EL (cell line): Measurements from ENCODE around the gene IKZF1.

Source experiments
- DNase-seq: peaks from one replicate; pipeline ENCODE4 v3.0.0-alpha.2; 2016

The IKZF1 gene

DNA sequence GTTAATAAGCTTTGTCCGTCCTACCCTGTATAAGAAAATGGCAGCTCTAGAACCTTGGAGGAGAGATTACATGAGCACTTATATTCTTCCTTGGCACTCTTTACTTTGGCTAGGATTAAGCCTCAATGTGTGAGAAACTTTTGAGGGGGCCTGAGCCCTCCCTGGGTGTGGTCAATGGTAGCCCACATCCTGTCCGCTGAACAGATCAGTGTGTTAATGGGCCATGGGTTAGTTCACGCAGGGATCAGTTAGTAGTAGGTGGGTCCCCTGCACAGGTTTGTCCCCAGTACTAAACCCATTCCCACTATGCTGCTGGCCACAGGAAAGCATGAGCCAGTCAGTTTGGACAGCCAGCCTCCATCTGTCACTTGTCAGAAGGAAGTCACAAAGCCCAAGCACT is 20.2 kb upstream of the IKZF1 start:
- no peak for DNase-seq

DNA sequence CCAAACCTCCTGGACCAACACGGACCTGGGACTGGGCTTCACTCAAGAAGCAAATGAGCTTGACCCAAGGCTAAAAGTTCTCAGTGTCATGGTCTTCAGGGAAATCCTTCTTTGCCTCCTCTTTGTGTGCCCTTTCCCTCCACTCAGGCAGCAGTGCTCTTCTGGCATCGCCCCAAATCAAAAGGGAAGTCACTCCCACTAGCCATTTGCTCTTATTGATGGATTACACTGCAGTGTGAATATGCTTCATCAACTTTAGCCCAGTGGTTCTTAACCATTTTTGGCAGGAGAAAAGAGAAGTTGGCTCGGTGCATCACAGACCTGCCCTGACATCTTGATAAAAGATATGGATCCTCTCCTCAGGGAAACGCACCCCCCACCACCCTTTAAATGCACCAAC is 19.2 kb upstream of the IKZF1 start:
- DNase-seq, result no peak

DNA sequence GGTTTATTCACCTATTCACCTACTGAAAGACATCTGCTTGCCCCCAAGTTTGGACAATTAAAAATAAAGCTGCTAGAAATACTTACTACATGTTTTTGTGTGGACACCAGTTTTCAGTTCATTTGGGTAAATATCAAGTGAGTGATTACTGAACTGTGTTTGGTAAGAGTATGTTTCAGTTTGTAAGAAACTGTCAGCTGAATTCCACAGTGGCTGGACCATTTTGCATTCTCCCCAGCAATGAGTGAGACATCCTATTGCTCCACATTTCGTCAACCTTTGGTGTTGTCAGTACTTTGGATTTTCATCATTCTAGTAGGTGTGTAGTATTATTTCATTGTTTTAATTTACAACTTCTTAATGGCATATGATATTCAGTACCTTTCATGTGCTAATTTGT is 17.4 kb upstream of the IKZF1 start:
- DNase-seq, result no peak

DNA sequence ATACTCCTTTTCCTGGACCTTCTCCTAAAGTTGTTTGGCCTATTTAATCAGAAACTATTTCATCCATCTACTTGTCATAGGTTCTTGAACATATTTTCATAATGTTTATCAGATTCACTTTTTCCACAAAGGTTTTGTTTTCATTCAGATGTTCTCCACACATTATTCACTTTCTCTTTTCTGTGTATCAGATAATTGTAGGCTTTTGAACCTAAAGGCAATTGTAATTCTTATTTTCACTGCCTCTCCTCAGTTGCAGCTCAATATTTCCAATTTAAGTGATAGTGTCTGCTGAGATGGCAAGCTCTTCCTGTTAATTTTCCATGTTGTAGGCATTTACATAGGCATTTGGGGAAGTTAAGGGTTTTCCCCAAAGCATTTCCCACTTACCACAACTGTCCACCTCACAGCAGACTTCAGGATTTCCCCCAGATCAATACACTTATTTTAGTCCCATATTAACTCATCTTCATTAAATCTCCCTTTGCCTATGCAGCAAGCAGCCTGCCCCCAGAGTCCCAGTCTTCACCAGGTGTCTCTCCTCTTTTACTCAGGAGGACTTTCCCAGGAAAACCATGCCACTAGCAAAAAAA is 12.3 kb upstream of the IKZF1 start:
- DNase-seq, result no peak

DNA sequence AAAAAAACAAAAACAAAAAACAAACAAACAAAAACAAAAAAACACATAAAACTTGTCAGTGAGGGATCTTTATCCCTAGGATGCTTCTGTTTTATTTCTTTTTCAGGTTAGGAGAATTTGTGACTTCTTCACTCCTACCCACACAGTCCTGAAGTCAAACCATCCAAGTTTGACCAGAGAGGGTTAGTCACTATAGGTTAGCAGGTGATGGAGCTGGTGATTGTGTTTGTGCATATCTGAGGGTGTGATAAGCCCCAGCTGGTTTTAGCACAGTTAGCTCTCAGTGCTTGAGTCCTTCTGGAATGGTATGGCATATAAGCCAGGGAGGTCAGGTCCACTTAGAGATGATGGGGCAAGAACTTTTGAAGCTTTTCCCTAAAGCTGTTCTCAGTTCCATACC is 11.8 kb upstream of the IKZF1 start:
- no peak for DNase-seq

DNA sequence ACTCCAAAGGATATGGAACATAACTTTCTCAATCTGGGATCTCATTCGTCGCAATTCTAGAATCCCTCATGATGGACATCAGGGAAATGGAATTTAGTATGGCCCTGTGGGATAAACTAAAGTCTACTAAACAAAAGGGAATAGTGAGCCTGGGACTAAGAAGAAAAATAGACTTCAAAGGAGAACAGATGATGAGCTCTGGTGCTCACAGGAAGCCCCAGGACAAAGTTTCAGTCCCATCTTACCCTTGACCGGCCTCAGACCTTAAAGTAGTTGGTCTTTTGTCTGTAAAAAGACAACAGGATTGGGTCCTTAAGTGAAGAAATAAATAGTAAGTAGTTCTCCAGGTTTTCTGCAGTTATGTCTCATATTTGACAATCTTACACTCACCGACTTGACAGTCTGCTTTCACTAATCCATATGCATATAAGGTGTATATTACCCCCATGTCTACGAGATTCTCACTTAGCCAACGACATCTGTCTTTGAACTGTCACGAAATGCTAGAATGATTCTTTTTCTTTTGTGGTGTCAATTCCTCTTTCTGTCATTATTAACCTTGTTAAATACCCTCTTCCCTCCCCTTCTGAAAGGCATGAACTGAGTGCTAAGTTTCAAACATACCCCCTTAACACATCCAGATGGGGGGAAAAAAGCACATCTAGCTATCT is 10.9 kb upstream of the IKZF1 start:
- DNase-seq, result no peak

DNA sequence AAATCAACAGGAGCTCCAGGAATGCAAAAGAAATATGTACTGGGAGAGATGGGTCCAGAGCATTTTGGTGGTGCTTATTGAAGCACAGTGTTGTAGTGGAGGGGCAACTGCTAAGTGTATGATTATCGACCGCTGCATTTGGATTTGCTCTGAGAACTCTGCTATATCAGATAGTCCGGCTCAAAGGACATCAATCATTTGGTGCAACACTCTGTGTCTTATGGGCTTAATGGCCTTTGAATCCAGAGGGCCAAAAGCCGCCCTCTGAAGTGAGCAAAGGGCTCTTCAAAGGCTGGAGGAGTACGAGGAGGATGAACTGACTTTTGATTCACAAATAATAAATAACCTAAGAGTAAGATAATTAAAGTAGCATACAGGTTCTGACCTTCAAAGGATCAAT is 9.4 kb upstream of the IKZF1 start:
- DNase-seq, result no peak

DNA sequence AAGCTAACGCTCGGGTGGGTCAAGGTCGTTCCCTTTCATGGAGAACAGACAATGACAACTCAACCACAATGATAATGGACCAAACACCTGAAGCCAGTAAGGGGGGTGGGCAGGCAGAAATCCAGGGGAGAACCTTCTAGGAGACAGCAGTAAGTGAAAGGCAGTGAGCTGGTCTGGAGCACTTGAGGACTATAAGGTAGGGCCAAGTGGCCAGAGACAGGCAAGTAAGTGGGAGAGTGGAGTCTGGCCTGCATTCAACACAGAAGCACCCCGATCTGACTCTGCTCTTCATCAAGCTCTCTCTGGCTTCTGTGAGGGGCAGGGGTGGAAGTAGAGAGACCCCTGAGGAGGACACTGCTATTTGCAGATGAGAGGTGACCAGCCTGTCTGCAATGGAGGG is 7.7 kb upstream of the IKZF1 start:
- DNase-seq, result no peak

DNA sequence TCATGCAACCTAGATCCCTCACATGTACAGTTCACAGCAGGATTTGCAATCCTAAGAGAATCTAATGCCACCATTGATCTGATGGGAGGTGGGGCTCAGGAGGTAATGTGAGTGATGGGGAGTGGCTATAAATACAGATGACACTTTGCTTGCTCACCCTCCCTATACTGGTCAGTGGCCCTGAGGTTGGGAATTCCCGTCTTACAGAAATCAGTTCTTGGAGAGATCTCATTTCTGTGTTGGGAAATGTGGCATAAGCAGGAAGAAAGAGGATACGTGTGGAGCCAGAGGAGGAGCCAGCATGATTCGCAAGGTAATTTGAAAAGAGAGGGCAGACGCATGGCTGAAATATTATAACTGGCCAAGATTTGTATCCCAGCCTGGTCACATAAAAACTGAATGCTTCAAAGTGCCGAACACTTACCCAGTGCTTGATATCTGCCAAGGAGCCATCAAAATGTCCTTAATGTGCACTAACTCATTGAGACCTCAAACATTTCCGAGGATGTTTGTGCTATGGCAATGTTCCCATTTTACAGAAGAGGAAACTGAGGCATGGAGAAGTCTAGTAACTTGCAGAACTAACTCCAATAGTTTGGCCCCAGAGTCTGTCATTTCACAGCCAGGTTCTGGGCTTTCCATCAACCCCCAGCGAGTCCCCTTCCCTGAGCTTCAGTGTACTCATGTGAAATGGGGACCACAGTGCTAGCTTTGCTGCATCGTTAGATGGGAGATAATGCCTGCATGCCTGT is 5.5 kb upstream of the IKZF1 start:
- no peak for DNase-seq

DNA sequence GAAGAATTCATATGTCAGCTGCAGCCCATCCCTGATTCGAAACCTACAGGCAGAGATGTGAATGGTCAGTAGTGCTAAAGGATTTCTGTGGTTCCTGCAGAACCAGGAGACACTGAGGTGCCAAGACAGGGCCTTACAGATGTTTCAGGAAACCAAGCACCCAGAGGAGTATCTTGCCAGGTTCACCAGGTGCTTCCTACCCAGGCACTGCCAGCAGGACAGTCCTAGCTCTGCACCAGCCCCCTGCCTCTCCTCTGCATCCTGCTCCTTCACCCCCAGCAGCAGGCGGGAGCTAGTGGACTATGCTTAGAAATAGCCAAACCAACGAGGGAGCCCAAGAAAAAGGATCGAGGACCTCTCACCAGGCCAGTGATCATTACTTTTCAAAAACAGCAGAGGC is 4.2 kb upstream of the IKZF1 start:
- no peak for DNase-seq

DNA sequence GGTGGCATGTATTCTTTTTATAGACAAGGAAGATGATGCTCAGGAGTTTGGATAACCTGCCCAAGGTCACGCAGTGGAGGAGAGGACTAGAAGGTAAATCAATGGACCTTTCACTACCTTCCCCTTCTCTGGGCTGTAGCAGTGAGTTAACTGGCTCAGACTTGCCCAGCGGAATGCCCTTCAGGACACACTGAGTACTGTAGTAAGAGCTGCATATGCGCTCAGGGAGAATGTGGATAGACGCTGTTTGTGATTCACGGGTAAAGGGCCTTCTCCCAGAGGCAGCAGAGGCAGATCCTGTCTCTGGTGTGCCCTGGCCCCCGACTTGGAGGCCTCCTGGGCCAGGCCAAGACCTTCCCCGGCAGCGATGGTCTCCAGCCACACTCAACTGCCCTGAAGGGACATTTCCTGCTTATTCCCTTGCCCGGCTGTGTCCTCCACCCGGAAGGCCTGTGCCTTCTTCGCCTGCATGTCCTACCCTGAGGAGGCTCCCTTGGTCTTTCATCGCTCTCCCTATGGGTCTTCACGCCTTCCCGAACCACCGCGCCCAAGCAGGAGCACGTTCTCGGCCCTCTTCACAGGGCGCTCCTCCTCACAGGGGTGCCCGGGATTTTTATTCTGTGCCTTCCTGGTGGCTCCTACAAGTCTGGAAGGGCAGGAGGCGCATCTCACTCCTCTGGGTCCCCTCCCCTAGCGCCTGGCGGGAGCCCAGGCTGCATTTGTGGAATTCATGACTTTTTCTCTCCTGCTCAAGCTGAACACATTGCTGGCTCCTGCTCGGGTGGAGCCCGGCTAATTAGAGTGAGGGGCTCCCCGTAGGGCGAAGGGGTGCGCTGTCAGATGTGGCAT is 1.8 kb upstream of the IKZF1 start:
- no peak for DNase-seq

DNA sequence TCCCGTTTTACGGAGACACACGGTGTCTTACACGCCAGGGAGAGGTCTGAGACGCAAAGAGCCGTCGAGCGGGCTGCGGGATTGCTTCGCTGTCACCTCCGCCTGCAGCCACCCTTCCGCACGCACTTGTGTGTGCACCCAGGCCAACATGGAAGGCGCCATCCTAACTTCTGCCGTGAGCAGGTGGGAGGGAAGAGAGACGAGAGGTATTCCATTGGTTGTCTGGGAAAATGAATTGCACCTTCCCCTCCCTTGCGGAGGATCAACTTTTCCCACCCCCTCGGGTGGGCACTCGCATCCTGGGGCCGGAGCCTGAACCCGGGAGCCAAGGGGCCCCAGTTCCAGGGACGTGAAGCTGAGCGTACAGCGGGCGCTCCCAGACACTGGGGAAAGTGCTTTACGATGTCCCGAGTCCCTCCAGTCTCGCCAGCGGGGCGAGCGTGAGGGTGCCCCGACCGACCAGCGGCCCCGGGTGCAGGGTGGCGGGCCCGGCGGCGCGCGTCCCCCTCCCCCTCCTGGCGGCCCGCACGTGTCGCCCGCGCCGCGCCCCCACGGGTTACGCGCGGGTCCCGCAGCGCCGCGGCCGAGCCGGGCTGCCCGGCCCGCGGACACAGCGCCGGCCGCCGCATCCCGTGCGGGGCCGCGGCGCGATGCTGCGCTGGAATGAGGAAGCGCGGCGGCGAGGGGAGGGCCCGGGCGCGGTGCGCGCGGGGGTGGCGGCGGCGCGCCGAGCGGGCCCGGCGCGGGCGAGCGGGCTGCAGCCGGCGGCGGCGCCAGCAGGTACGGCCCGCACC is 984 bp upstream of the IKZF1 start:
- DNase-seq, result no peak

DNA sequence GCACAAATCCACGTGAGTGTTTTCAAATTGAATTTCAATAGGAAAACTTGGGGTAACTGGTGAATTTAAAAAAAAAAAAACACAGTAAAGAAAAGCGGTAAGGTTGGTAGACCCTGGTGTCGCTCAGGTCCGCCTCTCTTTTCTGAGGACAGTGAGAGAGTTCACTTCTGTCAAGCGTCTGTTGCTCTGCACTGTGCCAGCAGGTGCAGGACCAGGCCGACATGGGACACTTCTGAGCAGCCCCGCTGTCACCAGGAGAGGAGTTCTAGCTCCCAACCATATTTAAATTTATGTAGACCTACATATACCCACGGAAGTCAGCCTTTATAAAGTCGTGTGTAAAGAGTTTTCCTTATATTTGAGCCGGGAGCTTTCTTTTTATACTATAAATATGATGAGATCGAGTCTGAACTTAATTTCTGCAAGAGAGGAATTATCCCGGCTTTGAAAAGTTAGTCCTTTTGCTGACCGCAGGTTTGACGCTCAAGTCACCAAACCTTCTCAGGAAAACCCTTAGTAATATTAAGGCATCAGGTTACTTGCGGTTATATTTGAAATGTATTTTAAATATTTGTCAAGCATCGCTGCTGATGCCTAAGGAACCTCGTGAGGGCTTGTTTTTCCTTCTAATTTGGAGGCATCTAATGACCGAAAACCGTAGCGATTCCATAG is 531 bp downstream of the IKZF1 start:
- DNase-seq, result no peak

DNA sequence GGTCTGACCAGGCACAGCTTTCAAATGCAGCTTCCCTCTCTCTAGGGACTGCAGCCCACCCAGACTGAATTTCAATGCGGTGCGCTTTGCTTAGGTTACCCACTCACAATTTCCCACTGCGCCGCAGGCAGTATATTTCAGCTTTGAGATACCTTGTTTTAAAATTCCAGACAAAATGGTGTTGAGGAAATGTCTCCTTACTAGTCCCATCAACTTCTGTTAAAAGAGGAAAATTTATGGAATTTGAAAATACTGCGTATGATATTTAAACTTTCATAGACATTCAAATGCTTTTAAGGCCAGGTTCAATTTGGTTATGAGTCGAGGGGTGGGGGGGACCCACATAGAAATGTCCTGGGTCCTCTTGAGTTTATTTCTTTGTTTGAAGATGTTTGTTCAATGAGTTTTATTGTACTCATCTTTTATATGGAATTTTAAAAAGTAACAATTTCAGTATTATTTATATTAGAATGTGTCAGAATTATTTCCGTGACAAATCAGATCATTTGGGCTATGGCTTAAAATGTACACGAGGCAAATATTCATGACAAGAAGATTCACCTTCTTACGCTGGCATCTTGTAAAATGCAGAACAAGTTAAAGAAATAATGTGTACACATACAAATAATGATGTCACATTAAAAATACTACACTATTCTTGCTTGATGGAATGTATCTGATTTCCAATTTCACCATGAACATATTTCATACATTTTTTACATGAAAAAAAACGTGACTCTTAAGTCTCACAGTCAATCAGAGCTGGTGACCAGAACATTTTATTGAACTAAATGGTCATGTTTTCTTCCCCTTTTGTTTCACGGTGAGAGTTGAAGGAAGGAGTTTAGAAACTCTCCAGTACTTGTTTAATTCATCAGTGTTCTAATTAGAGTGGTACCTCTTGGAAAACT is 1.3 kb downstream of the IKZF1 start:
- DNase-seq, result no peak

DNA sequence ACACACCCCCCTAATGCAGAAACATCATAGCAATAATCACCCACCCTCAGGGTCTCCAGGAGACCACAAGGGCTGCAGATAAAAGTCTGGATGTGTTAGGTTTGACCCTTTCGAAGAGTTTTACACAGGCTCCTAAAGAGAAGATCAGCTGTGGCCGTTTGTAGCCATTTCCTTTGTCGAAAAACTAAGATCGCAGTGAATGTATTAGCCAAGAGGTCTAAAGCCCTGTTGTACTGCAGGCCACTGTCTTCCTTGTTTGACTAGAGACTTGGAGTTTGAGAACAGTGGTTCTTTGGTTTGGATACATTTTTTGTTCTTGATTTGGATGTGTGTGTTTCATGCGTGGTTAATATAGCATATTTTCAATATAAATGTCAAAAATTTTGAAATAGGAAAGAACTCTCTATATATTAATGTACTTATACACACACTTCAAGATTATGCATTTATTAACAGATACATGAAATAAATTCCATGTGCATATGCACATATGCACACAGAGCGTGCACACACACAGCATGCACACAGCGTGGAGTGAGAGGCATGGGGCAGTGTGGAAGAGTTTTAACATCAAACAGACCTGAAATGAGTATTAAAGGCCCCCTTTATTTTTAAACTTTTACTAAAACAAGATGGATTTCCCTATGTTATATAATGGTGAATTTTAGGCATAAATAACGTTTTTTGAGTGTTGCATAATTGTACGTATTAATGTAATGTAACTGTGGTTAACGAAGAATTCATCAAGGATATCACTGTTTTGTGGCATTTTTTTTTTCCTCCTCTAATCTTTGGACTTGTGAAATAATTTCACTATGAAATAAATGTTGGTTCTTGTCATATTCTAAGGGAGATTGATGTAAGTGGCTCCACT is 2.2 kb downstream of the IKZF1 start:
- no peak for DNase-seq

DNA sequence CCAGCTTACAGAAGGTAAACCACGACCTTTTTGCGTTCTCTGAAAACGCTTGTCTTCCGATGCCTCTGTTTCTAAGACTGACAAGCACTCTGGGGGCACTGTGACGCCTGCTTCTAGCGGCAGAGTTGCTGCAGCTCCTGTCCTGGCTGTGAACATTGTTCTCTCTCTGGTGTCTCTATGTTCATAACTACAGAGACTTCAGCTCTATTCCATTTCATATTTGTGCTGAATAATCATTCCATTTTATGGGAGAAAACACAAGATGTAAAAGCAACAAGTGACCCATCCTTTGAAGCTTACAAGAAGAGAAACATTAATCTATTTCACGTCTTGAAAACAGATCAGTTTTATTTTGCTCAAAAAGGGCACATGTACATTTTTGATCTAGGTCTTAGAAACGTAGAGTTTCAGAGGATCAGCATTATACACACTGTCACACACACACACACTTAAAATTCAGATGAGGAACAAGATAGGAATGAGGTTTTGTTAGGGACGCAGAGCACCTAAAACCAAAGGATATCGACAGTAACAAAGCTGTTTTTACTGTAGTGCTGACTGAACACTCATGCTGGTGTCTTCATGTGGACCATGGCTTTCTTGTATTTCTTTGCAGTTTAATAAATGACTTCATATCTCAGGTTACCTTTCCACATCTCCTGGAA is 3.0 kb downstream of the IKZF1 start:
- DNase-seq, result no peak

DNA sequence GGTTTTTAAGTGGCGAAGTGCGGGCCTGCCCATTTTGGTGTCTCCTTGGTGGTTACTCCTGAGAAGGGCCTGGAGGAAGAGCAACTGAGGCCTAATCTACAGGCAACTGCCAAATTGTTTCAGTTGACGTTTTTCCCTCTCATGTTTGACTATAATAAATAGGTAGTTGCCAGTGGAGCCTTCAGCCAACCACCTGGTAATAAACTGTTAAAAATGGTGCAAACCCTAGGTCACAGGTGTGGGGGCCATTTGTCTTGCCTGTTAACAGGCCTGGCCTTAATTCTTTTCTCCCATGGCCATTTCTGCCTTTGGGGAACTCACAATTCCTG is 3.7 kb downstream of the IKZF1 start:
- DNase-seq, result no peak

DNA sequence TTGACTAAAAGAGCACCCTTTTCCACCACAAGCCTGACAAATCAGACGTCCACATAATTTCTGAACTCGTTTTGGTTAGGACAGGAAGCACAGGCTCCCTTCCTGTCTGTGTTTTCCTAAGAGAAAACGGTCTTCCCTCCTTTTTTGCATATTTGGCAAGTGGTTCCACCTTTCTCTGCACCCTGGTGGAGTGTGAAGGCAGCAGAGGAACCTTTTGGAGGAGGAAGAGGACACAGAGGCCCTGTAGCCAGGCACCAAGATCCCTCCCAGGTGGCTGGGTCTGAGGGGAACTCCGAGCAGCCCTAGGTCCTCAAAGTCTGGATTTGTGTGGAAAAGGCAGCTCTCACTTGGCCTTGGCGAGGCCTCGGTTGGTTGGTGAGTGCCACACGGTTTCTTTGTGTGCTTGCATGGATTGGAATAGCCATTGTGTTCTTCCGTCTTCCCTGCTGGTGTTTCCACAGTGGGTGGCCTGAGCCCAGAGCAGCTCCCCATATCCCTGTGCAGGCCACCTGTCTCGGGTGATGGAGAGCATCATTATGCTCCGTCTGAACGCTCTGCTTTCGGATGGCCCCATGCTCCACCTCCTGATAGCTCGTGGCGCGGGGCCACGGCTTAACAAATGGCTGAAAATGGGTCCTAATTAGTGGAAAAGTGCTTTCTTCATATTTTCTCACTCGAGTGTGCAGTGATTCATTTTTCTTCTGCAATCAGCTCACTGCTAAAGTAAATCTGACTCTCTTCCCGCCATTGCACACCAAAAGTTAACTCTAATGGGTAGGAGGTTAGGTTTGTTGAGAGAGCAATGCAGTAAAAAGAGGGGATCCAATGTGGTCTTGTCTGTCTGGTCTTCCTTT is 4.2 kb downstream of the IKZF1 start:
- DNase-seq, result no peak

DNA sequence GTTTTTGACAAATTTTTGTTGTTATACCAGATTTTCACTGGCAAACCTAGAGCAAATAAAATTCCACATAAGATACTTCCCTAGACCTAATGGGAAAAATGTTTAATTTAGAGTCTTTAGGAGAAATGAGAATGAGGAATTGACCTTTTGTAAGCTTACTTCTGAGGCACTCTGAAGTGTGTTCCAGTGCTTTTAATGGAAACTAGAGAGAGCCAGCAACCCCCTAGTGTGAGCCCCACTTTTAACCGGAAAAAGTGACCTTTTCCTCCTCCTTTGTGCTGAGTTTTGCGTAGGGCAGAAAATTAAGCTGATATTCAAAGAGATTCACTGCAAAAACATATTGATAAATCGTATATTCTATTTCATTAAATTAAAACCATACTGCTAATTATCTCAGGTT is 5.2 kb downstream of the IKZF1 start:
- no peak for DNase-seq
